Measurements from ENCODE around the gene TCOF1. TPM values are rescaled to one million over a fixed set of nuclear protein-coding genes. Genes with fewer than 3 reads are reported as not detected.

The TCOF1 gene
- total and polyA plus RNA-seq, 2 of the 8 experiments (the other 6 are each of a cell fraction or from before 2014, with no cell fraction given) = 35.9 to 170 TPM

- POLR2A ChIA-PET (ENCODE audit: partially characterized antibody) = interaction anchor here (1.1 to 19.1 kb wide), 2 partner anchors 8 to 36 kb away, joined by 3 to 455 read pairs; partner anchors contain the start of gene TCOF1
- TF ChIP-seq EGR1 (IDR thresholded peaks at IDR 0.05; ENCODE audit: borderline replicate concordance, low read depth, low read length) (no peak), SP4 (IDR thresholded peaks at IDR 0.05; ENCODE audit: low read length) (no peak)
Measured at GRCh38 chr5:150408231-150408943, 50.9 kb downstream of the TCOF1 start.

More at GRCh38 chr5:150408231-150408943, 50.9 kb downstream of the TCOF1 start:
- DNase-seq (ENCODE audit: low read depth in 1 of 2, low spot score in 2 of 2) (no peak), FAIRE-seq (no peak)
- Histone ChIP-seq H3K4me2 (ENCODE audit: insufficient read depth in 1 of 2, low read depth in 2 of 2, low read length in 2 of 2) (no peak overlapping the region; a peak in 1 of 4 replicates), H4K8ac (ENCODE audit: extremely low read depth, insufficient read depth, low read length) (no peak overlapping the region), H3K36me3 (ENCODE audit: control insufficient read depth in 2 of 4, insufficient read depth in 4 of 4, low read length in 3 of 4) (no peaks in the 10 kb centered on the region; a peak in 1 of 8 replicates), H3K79me1 (ENCODE audit: low read depth, low read length) (no peaks in the 10 kb centered on the region; the same call in 1 of the 2 replicates), H3K14ac (ENCODE audit: insufficient read length) (no peak overlapping the region), H2BK20ac (ENCODE audit: low read length) (no peak overlapping the region), H2BK12ac (ENCODE audit: low read depth, low read length) (0 out of 2 replicates have a peak overlapping the region, but pooled peaks have one; percentile 20), H4K20me1 (replicated peaks in 1 of 2; ENCODE audit: control insufficient read depth in 1 of 2, insufficient read depth in 2 of 2, low read length in 2 of 2) (peaks cover 0 to 1% of the 10 kb centered on the region in 2 experiments), H3K4me1 (replicated peaks in 1 of 4; ENCODE audit: control insufficient read depth in 3 of 4, insufficient read depth in 4 of 4, low read length in 3 of 4) (peaks cover 8 to 26% (median 13%) of the 10 kb centered on the region in 4 experiments), H3K4me3 (ENCODE audit: extremely low read depth in 1 of 4, insufficient read depth in 2 of 4, low read depth in 3 of 4, low read length in 4 of 4) (no peak overlapping the region), H4K5ac (ENCODE audit: insufficient read length, low read depth, low read length) (no peak overlapping the region), H3K23me2 (ENCODE audit: low read depth, low read length) (peaks cover 3% of the 10 kb centered on the region), H2BK15ac (ENCODE audit: low read length) (no peak overlapping the region), H3K79me2 (ENCODE audit: control insufficient read depth in 1 of 2, insufficient read depth in 2 of 2, low read length in 2 of 2) (no peaks in the 10 kb centered on the region), H3K4ac (replicated peaks; ENCODE audit: insufficient read length, low read depth, low read length) (no peak overlapping the region), H3K18ac (ENCODE audit: extremely low read depth, low read length) (no peak overlapping the region; the same call in 1 of the 2 replicates), H3K27ac (ENCODE audit: low read depth, low read length) (no peak overlapping the region), H2AFZ (ENCODE audit: low read length) (no peak overlapping the region), H3K23ac (ENCODE audit: insufficient read length) (no peak overlapping the region), H4K91ac (replicated peaks; ENCODE audit: insufficient read length, low read length) (no peak overlapping the region), H2BK5ac (ENCODE audit: low read depth, low read length) (no peak overlapping the region), H2BK120ac (replicated peaks; ENCODE audit: low read depth, low read length) (no peak overlapping the region), H3K56ac (replicated peaks; ENCODE audit: insufficient read length, low read depth, low read length) (no peak overlapping the region), H2AK5ac (ENCODE audit: low read depth, low read length) (no peak overlapping the region), H3K9me3 (ENCODE audit: insufficient read depth in 2 of 2, low read depth in 1 of 2, low read length in 1 of 2) (no peaks in the 10 kb centered on the region), H3K9ac (replicated peaks in 1 of 4; ENCODE audit: extremely low read depth in 1 of 4, low read depth in 3 of 4, low read length in 3 of 4) (no peak overlapping the region), H3K27me3 (replicated peaks in 1 of 4; ENCODE audit: control insufficient read depth in 3 of 4, extremely low read depth in 1 of 4, insufficient read depth in 3 of 4, low read length in 3 of 4) (no peaks in the 10 kb centered on the region)
- CTCF ChIA-PET (ENCODE audit: partially characterized antibody) = interaction anchor here (1.1 to 12.5 kb wide), 4 partner anchors 9 to 28 kb away, joined by 3 to 245 read pairs (median 22); no protein-coding TSS in a partner anchor
- WGBS, 2 experiments (ENCODE audit: extremely low coverage in 1 of 2, insufficient coverage in 1 of 2, insufficient read length in 1 of 2, insufficient replicate concordance in 2 of 2, low coverage in 1 of 2, low lambda C conversion rate in 2 of 2, missing lambda C conversion rate in 1 of 2) = 89% methylated on average over 8 of the region's 8 CpGs; no CpG with 5 or more reads in 1 of the 2 experiments
